22Rv1 (cell line): ENCODE data around the gene NSA2.

Experiments used
- H3K27ac ChIP-seq: fragments of 450-650 bp; 2 replicates; pipeline ENCODE4 v1.5.1; 2017
- CTCF ChIP-seq: fragments of 450-650 bp; IDR thresholded peaks from 2 replicates; pipeline ENCODE4 v1.5.1; 2017; ENCODE audit warnings: mild to moderate bottlenecking
- ZFX ChIP-seq: fragments of 450-650 bp; IDR thresholded peaks from 2 replicates; pipeline ENCODE4 v1.6.1; 2017; ENCODE audit warnings: antibody characterized with exemption, borderline replicate concordance

The NSA2 gene

GRCh38 chr5:74810915-74811314, 43.9 kb downstream of the NSA2 start:
- H3K27ac ChIP-seq = no peak overlapping the region
- no peak for TF ChIP-seq ZFX
- TF ChIP-seq CTCF = no peak

GRCh38 chr5:74816875-74817274, 49.8 kb downstream of the NSA2 start:
- TF ChIP-seq CTCF = no peak
- TF ChIP-seq ZFX = no peak
- no peak overlapping the region for H3K27ac ChIP-seq

- no peak overlapping the region for H3K27ac ChIP-seq
- TF ChIP-seq CTCF = no peak
- no peak for TF ChIP-seq ZFX
Observed at GRCh38 chr5:74822288-74822687, 55.2 kb downstream of the NSA2 start.

- H3K27ac ChIP-seq = no peak overlapping the region
Observed at GRCh38 chr5:74829413-74829812, 62.4 kb downstream of the NSA2 start.

More at GRCh38 chr5:74829413-74829812, 62.4 kb downstream of the NSA2 start:
- TF ChIP-seq CTCF (no peak), ZFX (no peak)
